Bronchial epithelial cell (primary cell): ENCODE measurements around the gene C1QA. TPM values are rescaled to one million over a fixed set of nuclear protein-coding genes. Genes with fewer than 3 reads are reported as not detected.
A peak's percentile ranks its signal among the peaks of the same experiment; 100 is the strongest.

Experiments used
- DNase-seq: peaks from one replicate; pipeline ENCODE4 v3.0.0-alpha.2; 2010; ENCODE audit warnings: low read depth
- FAIRE-seq: peaks from 2 replicates; lab custom pipeline; 2011; peaks lifted over from hg19 to GRCh38; lab: Jason Lieb, UNC
- H3K27me3 ChIP-seq: 2 replicates; pipeline ENCODE4 v1.5.1; 2011; ENCODE audit warnings: low read length; ENCODE audit not compliant: control insufficient read depth, insufficient read depth
- H3K36me3 ChIP-seq: 2 replicates; pipeline ENCODE4 v1.5.1; 2011; ENCODE audit warnings: low read length; ENCODE audit not compliant: control insufficient read depth, insufficient read depth
- H3K4me3 ChIP-seq: 2 replicates; pipeline ENCODE4 v1.5.1; 2011; ENCODE audit warnings: mild to moderate bottlenecking, low read depth, low read length, control low read depth
- CTCF ChIP-seq: IDR thresholded peaks from 2 replicates; pipeline ENCODE4 v1.5.1; 2011; ENCODE audit warnings: mild to moderate bottlenecking, moderate library complexity, low read length, control low read depth, inconsistent platforms; ENCODE audit not compliant: insufficient read depth, severe bottlenecking
- total RNA-seq: library from RNA; depleted of rRNA; stranded (reverse); fragments of >200 nt; gene quantifications from 2 replicates; pipeline ENCODE4 v1.2.1, GENCODE V29; 2014

Gene C1QA
- total RNA-seq, 1 donor from 2014 or later = not detected

GRCh38 chr1:22627331-22627730 is 9.1 kb upstream of the C1QA start:
- no peak overlapping the region for H3K4me3 ChIP-seq
- no peaks in the 10 kb centered on the region for H3K36me3 ChIP-seq
- peaks cover 15% of the 10 kb centered on the region for H3K27me3 ChIP-seq
- no peak for DNase-seq
- no peak for FAIRE-seq
- TF ChIP-seq CTCF = no peak

GRCh38 chr1:22628698-22629444 is 7.6 kb upstream of the C1QA start:
- no peak for DNase-seq
- H3K27me3 ChIP-seq = peaks cover 17% of the 10 kb centered on the region

GRCh38 chr1:22629886-22630285 is 6.5 kb upstream of the C1QA start:
- H3K27me3 ChIP-seq = peaks cover 17% of the 10 kb centered on the region
- H3K4me3 ChIP-seq = no peak overlapping the region

More at GRCh38 chr1:22628698-22629444, 7.6 kb upstream of the C1QA start:
- no peak for FAIRE-seq
- no peak for TF ChIP-seq CTCF
- H3K36me3 ChIP-seq = no peaks in the 10 kb centered on the region
- no peak overlapping the region for H3K4me3 ChIP-seq

GRCh38 chr1:22633697-22634463 is 2.5 kb upstream of the C1QA start:
- no peak for TF ChIP-seq CTCF
- FAIRE-seq = no peak
- no peak for DNase-seq
- no peaks in the 10 kb centered on the region for H3K36me3 ChIP-seq
- peaks cover 8% of the 10 kb centered on the region for H3K27me3 ChIP-seq
- H3K4me3 ChIP-seq = no peak overlapping the region

More at GRCh38 chr1:22629886-22630285, 6.5 kb upstream of the C1QA start:
- FAIRE-seq (peak; percentile 40), DNase-seq (no peak)
- H3K36me3 ChIP-seq = no peaks in the 10 kb centered on the region
- no peak for TF ChIP-seq CTCF

- no peak for TF ChIP-seq CTCF
- DNase-seq (no peak), FAIRE-seq (no peak)
- H3K36me3 ChIP-seq = no peaks in the 10 kb centered on the region
- no peak overlapping the region for H3K4me3 ChIP-seq
- H3K27me3 ChIP-seq = peaks cover 7% of the 10 kb centered on the region
Observed at GRCh38 chr1:22635436-22635835, 992 bp upstream of the C1QA start.
